ENCODE data around the gene HOXA7.
A peak's percentile ranks its signal among the peaks of the same experiment; 100 is the strongest.

Gene HOXA7

DNA sequence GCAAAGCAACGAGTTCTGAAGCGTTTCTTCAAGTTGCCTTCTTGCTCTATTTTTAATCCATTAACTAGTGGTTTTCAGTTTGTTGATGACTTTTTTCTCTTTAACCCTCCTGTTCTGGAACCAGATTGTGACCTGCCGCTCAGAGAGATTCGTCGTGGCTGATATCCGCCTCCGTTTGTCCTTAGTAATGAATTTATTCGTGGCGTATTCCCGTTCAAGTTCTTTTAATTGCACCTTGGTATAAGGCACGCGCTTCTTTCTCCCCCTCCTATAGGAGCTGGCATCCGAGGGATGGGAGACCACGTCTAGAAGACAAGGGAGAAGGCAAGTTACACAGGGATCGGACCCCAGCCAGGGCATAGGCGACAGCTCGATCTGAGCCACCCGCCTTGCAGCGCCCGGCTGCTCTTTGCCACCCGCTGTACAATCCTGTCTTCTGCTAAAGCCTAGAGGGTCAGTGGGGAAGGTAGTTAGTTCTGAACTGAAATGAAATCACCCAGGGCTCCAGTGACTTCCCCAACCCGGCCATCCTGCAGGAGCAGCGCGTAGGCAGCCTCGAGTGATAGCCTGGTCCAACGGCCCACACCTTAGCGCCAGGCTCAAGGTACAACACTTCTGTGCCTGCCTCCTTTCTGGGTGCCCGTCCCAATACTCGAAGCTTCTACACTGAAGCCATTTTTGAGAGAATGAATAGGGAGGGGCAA, 41.8 kb upstream of the HOXA7 start:
- no peak overlapping the region for H3K4me3 ChIP-seq (ENCODE audit: low read depth, low read length)
- TF ChIP-seq, protein P1, sequence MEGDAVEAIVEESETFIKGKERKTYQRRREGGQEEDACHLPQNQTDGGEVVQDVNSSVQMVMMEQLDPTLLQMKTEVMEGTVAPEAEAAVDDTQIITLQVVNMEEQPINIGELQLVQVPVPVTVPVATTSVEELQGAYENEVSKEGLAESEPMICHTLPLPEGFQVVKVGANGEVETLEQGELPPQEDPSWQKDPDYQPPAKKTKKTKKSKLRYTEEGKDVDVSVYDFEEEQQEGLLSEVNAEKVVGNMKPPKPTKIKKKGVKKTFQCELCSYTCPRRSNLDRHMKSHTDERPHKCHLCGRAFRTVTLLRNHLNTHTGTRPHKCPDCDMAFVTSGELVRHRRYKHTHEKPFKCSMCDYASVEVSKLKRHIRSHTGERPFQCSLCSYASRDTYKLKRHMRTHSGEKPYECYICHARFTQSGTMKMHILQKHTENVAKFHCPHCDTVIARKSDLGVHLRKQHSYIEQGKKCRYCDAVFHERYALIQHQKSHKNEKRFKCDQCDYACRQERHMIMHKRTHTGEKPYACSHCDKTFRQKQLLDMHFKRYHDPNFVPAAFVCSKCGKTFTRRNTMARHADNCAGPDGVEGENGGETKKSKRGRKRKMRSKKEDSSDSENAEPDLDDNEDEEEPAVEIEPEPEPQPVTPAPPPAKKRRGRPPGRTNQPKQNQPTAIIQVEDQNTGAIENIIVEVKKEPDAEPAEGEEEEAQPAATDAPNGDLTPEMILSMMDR (IDR thresholded peaks at IDR 0.05; ENCODE audit: insufficient read depth, low read depth, low read length, missing control alignments), result no peak
- DNase-seq (ENCODE audit: low read depth), result no peak

DNA sequence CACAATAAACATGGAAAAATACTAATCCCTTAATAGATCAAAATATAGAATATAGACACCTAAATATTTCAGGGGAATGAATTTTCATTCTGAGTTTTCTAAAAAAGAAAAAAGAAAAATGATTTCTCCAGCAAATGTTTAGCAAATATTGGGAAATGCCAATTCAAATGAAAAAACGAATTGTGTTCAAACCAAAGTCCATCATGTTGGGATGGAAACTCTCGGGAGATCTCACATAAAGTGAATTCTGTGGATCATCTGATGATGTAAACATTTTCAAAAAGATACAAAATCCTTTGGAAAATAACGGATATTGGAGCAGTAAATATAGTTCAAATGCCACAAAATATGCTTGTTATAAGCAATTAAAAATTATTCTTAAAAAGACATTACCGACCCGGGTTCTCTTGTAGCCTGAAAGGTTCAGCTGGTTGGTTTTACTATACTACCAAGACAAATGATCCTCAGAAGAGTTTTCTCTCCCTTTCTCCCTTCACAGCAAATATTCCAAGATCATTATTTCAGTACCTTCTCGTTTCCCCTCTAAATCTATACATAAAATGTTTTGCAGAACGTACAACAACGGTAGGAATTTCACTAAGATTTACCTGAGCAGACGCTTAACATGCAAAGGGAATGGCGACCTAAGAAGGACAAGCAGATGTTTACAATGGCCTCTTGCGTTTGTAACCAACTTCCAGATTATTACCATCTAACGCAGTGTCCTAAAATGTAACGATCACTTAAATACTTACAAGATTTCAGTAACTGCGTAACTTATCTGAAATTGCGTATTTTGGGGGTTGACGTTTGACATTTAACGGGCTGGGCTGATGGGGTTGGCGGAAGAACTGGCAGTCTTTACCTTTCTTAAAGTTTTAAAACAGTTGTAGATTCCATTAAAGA, 40.9 kb upstream of the HOXA7 start:
- no peak overlapping the region for H3K4me3 ChIP-seq (ENCODE audit: low read depth, low read length)
- DNase-seq (ENCODE audit: low read depth), result no peak
- TF ChIP-seq, protein P1 (IDR thresholded peaks at IDR 0.05; ENCODE audit: insufficient read depth, low read depth, low read length, missing control alignments), result no peak

DNA sequence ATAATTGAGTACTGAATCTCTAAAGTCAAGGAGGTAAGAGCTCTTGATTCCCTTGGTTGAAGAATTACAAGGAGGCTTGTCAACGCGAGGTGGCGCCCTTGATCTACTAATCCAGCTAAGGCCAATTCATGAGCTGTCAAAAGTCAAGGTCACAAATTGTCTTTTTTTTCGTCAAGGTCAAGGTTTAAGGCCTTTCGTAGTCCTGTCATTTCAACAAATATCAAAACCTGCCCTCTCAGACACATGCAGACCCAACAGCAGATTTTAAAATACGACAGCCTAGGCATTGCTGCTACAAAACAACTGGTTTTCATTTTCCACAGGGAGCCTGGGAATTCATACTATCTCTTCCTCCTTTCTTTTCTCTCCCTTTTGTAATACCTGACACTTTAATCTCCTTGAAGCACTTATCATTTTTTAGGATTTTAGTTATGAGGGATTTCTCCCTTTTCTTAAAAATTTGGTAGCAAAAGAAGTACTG, 39.9 kb upstream of the HOXA7 start:
- peak; percentile 82 for DNase-seq (ENCODE audit: low read depth)
- no peak overlapping the region for H3K4me3 ChIP-seq (ENCODE audit: low read depth, low read length)
- TF ChIP-seq, protein P1 (IDR thresholded peaks at IDR 0.05; ENCODE audit: insufficient read depth, low read depth, low read length, missing control alignments), result peak; percentile 76

DNA sequence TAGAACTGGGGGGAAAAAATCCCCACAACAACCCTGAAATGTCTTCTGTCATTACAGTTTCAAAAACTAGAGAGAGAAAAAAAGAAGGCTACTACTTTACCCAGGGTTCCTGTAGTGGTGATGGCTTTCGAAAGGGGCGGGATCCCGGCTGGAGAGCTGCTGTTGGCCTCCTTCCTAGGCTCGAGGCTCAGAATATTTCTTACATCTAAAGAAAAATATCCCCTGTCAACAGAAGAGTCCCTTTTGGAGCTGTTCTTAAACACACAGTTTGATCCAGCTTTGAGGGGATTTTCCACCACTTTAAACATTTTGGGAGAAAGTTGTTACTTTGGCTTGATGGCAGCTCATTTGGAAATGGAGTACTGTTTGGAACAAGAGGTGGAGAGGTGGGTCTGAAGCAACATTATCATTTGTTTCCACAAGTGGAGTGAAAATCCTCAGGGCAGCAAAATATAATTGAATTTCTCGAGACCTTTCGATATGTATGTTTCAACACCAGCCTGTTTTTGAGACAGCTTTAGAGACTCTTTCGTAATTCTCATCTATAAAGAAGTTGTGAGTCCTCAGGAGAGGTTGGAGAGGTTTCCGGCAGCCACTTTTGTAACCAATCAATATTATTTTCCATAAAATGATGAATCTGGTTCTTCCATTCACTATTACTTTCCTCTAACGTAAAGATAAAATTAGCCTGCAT, 38.4 kb upstream of the HOXA7 start:
- DNase-seq (ENCODE audit: low read depth), result no peak
- TF ChIP-seq, protein P1 (IDR thresholded peaks at IDR 0.05; ENCODE audit: insufficient read depth, low read depth, low read length, missing control alignments), result no peak
- no peak overlapping the region for H3K4me3 ChIP-seq (ENCODE audit: low read depth, low read length)

DNA sequence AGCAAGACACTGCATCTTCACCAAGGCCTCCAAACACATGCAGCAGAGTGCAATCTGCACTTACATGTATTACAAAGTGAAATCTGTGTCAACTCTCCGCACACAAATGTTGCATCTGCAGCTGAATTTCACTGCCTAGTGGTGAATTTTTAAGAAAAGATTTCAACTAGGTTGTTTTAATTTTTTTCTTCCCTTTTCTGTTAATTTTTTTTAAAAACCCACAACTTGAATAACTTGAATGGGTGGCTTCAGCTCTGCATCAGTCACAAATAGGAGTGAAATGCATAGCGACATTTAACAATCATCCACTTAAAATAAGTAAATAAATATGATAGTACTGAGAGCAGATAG, 37.5 kb upstream of the HOXA7 start:
- H3K4me3 ChIP-seq (ENCODE audit: low read depth, low read length), result no peak overlapping the region
- no peak for DNase-seq (ENCODE audit: low read depth)

DNA sequence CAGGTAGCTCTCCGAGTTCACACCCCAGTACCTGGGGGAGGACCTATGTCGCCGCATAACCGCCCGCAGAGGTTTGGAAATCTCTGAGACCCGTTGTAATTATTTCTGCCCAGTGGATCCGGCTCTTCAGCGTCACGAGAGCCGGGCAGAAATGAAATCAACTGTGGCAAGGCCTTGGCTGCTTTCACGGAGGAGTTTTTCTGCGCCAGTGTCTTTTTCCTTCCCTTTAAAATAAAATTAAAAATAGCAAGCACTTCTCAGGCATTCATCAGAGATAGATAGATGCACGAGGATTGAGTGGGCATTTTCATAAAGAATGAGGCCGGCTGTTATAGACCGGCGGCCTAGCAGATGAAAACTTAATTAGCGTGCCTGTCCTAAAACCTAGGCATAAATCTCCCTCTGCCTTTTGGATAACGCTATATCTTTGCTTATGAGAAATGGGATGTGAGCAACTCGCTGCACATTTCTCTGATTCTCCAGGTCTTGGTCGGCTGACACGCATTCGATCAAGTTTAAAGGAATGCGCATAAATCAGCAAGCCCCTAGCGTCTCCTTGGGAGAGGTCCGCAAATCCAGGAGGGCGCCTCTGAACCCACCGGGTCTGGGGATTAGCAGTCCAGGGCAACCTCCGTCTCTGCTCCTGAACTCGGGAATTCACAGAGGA, 37.0 kb upstream of the HOXA7 start:
- no peak overlapping the region for H3K4me3 ChIP-seq (ENCODE audit: low read depth, low read length)
- TF ChIP-seq, protein P1 (IDR thresholded peaks at IDR 0.05; ENCODE audit: insufficient read depth, low read depth, low read length, missing control alignments), result no peak
- no peak for DNase-seq (ENCODE audit: low read depth)

More for the DNA sequence above, 37.5 kb upstream of the HOXA7 start:
- TF ChIP-seq, protein P1 (IDR thresholded peaks at IDR 0.05; ENCODE audit: insufficient read depth, low read depth, low read length, missing control alignments), result no peak

Data from GM12865 (cell line).